ENCODE results near the gene POM121.
"Not testable (repeated sequence)": the region's sequence is repeated elsewhere in the genome, so short reads cannot be mapped to it uniquely, and the experiment has no call there.

DNA sequence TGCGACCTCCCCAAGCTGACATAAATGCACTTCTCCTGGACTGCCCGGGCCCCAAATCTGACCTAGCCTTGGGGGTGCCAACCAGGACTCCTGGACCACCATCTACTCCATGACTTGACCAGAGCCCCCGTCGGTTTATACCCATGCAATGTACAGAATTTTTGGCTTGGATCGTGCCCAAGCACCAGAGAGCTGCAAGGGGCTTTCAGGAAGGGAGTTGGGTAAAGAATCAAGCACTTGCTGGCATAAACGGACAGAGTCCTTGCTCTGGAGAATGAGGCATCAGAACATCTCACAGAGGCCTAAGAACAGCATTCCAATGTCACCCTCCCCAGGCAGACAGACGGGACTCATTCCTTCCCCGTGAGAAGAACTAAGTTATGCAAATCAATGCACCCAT lies 38.2 kb downstream of the POM121 start:
- TF ChIP-seq, protein P1, sequence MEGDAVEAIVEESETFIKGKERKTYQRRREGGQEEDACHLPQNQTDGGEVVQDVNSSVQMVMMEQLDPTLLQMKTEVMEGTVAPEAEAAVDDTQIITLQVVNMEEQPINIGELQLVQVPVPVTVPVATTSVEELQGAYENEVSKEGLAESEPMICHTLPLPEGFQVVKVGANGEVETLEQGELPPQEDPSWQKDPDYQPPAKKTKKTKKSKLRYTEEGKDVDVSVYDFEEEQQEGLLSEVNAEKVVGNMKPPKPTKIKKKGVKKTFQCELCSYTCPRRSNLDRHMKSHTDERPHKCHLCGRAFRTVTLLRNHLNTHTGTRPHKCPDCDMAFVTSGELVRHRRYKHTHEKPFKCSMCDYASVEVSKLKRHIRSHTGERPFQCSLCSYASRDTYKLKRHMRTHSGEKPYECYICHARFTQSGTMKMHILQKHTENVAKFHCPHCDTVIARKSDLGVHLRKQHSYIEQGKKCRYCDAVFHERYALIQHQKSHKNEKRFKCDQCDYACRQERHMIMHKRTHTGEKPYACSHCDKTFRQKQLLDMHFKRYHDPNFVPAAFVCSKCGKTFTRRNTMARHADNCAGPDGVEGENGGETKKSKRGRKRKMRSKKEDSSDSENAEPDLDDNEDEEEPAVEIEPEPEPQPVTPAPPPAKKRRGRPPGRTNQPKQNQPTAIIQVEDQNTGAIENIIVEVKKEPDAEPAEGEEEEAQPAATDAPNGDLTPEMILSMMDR (conservative IDR thresholded peaks at IDR 0.05 in 1 of 2, IDR thresholded peaks at IDR 0.05 in 1 of 2; ENCODE audit: low read depth in 1 of 2, low read length in 2 of 2), result not testable (repeated sequence)
- not testable (repeated sequence) for TF ChIP-seq EZH2 (IDR thresholded peaks at IDR 0.05; ENCODE audit: low read length, missing control alignments)
